Measurements from ENCODE around the gene FMO2. TPM values are rescaled to one million over a fixed set of nuclear protein-coding genes. Genes with fewer than 3 reads are reported as not detected.

The FMO2 gene
- total RNA-seq, 6 experiments from 2014 or later = not detected

DNA sequence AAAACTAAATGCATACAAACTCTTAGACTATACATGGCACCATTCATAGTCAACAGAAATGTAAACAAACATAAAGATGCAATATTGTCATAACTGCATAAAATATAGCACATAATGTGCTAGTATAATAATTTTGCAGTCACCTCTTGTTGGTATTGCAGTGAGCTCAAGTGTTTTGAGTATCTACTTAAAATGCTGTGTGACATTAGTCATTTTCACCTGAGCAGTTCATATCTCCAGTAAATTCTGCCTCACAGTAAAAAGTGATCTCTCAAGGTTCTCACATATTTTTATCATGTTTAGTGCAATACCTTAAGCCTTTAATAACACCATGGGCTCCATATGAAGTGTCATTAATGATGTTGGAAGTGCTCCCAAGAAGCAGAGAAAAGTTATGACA, 29.6 kb upstream of the FMO2 start:
- Mint-ChIP-seq H3K27ac (no peak overlapping the region), H3K4me3 (no peak overlapping the region), H3K36me3 (ENCODE audit: low read depth) (no peaks in the 10 kb centered on the region), H3K9me3 (no peaks in the 10 kb centered on the region), H3K4me1 (ENCODE audit: low read depth) (no peaks in the 10 kb centered on the region), H3K27me3 (ENCODE audit: insufficient read depth) (peaks cover 5% of the 10 kb centered on the region; the same call in 1 of the 2 replicates)
- no peak for DNase-seq
- TF ChIP-seq, protein P1, sequence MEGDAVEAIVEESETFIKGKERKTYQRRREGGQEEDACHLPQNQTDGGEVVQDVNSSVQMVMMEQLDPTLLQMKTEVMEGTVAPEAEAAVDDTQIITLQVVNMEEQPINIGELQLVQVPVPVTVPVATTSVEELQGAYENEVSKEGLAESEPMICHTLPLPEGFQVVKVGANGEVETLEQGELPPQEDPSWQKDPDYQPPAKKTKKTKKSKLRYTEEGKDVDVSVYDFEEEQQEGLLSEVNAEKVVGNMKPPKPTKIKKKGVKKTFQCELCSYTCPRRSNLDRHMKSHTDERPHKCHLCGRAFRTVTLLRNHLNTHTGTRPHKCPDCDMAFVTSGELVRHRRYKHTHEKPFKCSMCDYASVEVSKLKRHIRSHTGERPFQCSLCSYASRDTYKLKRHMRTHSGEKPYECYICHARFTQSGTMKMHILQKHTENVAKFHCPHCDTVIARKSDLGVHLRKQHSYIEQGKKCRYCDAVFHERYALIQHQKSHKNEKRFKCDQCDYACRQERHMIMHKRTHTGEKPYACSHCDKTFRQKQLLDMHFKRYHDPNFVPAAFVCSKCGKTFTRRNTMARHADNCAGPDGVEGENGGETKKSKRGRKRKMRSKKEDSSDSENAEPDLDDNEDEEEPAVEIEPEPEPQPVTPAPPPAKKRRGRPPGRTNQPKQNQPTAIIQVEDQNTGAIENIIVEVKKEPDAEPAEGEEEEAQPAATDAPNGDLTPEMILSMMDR (IDR thresholded peaks at IDR 0.05) = no peak

DNA sequence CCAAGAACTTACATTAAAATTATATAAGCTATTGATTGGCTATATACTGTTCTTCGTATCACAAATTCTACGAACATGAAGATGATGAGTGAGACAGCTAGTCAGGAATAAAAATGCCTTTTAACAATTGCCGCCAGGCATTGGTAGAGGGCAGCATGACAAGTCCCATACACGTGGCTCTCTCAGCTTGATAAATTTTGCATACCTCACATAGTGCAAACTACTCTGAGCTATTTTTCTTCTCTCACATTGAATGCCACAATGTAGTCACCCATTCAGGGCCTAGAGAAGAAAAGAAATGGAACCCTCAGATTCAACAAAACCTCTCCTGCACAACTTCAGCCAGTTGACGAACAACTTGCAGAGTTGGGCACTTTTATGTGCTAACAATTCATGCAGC, 27.0 kb upstream of the FMO2 start:
- no peak overlapping the region for H3K4me3 Mint-ChIP-seq
- no peaks in the 10 kb centered on the region for H3K4me1 Mint-ChIP-seq (ENCODE audit: low read depth)
- H3K36me3 Mint-ChIP-seq (ENCODE audit: low read depth) = no peaks in the 10 kb centered on the region
- DNase-seq = no peak
- H3K27ac Mint-ChIP-seq = no peak overlapping the region
- no peaks in the 10 kb centered on the region for H3K9me3 Mint-ChIP-seq
- H3K27me3 Mint-ChIP-seq (ENCODE audit: insufficient read depth) = peaks cover 9% of the 10 kb centered on the region; the same call in 1 of the 2 replicates
- TF ChIP-seq, protein P1 (IDR thresholded peaks at IDR 0.05) = no peak

DNA sequence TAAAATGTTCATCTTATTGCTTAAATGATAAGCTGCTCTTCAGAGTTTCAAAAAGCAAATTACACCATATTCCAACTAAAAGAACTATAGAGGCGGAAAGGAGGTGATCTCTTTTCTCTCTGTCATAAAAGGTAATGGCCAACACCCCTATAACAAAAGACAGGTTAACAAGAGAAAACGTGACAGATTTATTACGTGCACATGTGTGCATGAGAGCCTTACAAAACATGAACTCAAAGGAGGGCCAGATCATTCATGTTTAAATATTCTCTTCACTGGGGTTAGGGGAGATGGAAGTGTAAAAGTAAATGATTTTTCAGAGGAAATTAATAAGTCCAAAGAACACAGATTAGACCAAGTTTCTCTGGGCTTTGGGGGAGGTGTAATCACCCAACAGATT, 26.5 kb upstream of the FMO2 start:
- no peaks in the 10 kb centered on the region for H3K4me1 Mint-ChIP-seq (ENCODE audit: low read depth)
- no peak for DNase-seq
- TF ChIP-seq, protein P1 (IDR thresholded peaks at IDR 0.05) = no peak
- H3K36me3 Mint-ChIP-seq (ENCODE audit: low read depth) = no peaks in the 10 kb centered on the region
- H3K27me3 Mint-ChIP-seq (ENCODE audit: insufficient read depth) = peaks cover 9% of the 10 kb centered on the region; the same call in 1 of the 2 replicates
- H3K27ac Mint-ChIP-seq = no peak overlapping the region
- no peak overlapping the region for H3K4me3 Mint-ChIP-seq
- H3K9me3 Mint-ChIP-seq = no peaks in the 10 kb centered on the region

DNA sequence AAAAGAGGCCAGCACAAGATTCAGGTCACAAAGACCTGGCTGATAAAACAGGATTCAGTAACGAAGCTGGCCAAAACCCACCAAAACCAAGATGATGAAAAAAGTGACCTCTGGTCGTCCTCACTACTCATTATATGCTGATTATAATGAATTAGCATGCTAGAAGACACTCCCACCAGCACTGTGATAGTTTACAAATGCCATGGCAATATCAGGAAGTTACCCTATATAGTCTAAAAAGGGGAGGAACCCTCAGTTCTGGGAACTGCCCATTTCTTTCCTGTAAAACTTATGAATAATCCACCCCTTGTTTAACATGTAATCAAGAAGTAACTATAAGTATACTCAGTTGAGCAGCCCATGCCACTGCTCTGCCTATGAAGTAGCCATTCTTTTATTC, 26.0 kb upstream of the FMO2 start:
- no peaks in the 10 kb centered on the region for H3K9me3 Mint-ChIP-seq
- no peaks in the 10 kb centered on the region for H3K4me1 Mint-ChIP-seq (ENCODE audit: low read depth)
- H3K27ac Mint-ChIP-seq = no peak overlapping the region
- peaks cover 9% of the 10 kb centered on the region; the same call in 1 of the 2 replicates for H3K27me3 Mint-ChIP-seq (ENCODE audit: insufficient read depth)
- H3K36me3 Mint-ChIP-seq (ENCODE audit: low read depth) = no peaks in the 10 kb centered on the region
- TF ChIP-seq, protein P1 (IDR thresholded peaks at IDR 0.05) = no peak
- no peak overlapping the region for H3K4me3 Mint-ChIP-seq
- no peak for DNase-seq

DNA sequence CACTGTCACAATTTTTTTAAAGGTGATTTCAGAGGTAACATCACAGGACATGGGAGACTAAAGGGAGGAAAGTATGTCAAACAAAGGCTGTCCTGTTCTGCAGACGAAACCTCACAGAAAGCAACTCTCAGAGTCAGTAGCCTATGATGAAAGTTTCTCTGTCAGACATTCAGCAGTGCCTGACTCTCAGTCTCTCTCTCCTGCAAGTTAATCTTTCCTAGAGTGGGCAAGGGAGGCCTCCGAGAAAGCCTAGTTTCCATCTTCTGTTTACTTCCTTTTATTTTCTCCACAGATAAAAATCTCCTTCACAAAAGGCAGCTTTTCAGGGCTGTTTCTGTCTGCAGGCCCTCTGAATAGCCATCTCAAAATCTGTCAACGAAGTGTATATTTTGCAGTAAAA, 24.9 kb upstream of the FMO2 start:
- Mint-ChIP-seq H3K36me3 (ENCODE audit: low read depth) (no peaks in the 10 kb centered on the region), H3K27ac (no peak overlapping the region), H3K9me3 (no peaks in the 10 kb centered on the region), H3K27me3 (ENCODE audit: insufficient read depth) (peaks cover 9% of the 10 kb centered on the region; the same call in 1 of the 2 replicates), H3K4me1 (ENCODE audit: low read depth) (no peaks in the 10 kb centered on the region), H3K4me3 (no peak overlapping the region)
- DNase-seq = no peak
- TF ChIP-seq, protein P1 (IDR thresholded peaks at IDR 0.05) = no peak
